Breast epithelium (tissue), 4 donors: ENCODE measurements around the gene HPCAL1. TPM values are rescaled to one million over a fixed set of nuclear protein-coding genes. Genes with fewer than 3 reads are reported as not detected.

Source experiments
- DNase-seq, 2 donors: peaks; one replicate each; pipeline ENCODE4 v3.0.0-alpha.2; 2019; ENCODE audit warnings: low spot score in 2 of 2
- H3K27ac ChIP-seq, 2 donors: fragments of 200-600 bp; sonication (generic) in 1 of 2; one replicate each; pipeline ENCODE4 v1.5.1; 2016 to 2019; ENCODE audit warnings: mild to moderate bottlenecking in 1 of 2
- H3K27me3 ChIP-seq, 2 donors: fragments of 200-600 bp; sonication (generic) in 1 of 2; one replicate each; pipeline versions ENCODE4 v1.5.1 to v1.6.0; 2017 to 2019; ENCODE audit warnings: control low read depth in 1 of 2, mild to moderate bottlenecking in 1 of 2
- H3K36me3 ChIP-seq: fragments of 200-600 bp; one replicate; pipeline ENCODE4 v1.5.1; 2019
- H3K4me1 ChIP-seq, 2 donors: fragments of 200-600 bp; sonication (generic); one replicate each; pipeline ENCODE4 v1.5.1; 2016 to 2019; ENCODE audit warnings: control low read depth in 1 of 2
- H3K4me3 ChIP-seq, 3 donors: fragments of 200-600 bp; sonication (generic); 1 replicate in 2 of 3; 2 replicates in 1 of 3; pipeline ENCODE4 v1.5.1; 2016 to 2019; ENCODE audit warnings: mild to moderate bottlenecking in 3 of 3, moderate library complexity in 2 of 3
- H3K9me3 ChIP-seq, 2 donors: fragments of 200-600 bp; sonication (generic) in 1 of 2; one replicate each; pipeline ENCODE4 v1.5.1; 2016 to 2019; ENCODE audit warnings: control low read depth in 1 of 2
- POLR2A ChIP-seq: fragments of 450-650 bp; IDR thresholded peaks from one replicate; pipeline ENCODE4 v1.6.1; 2016; ENCODE audit warnings: antibody characterized with exemption, mild to moderate bottlenecking, moderate library complexity
- POLR2AphosphoS5 ChIP-seq, 3 donors: sonication (generic); formaldehyde crosslinking; IDR thresholded peaks; one replicate each; pipeline ENCODE4 v1.6.1; 2017; ENCODE audit warnings: antibody characterized with exemption in 3 of 3
- intact Hi-C: fragments of 100-400 bp; cut with DNase I; formaldehyde crosslinking; loops from one replicate; pipeline ENCODE4 v1.15.1; 2023; ENCODE audit warnings: low total_unique reads
- total RNA-seq, 3 donors: library from RNA; depleted of rRNA; stranded (reverse); fragments of >200 nt; gene quantifications; one replicate each; pipeline ENCODE4 v1.1.0, GENCODE V29; 2016
- TF ChIP-seq, protein P1 (sequence below), 3 donors: fragments of 450-650 bp; IDR thresholded peaks; one replicate each; pipeline ENCODE4 v1.5.1; 2016 to 2017; ENCODE audit warnings: antibody characterized with exemption in 3 of 3, mild to moderate bottlenecking in 3 of 3, moderate library complexity in 3 of 3

HPCAL1 gene
- total RNA-seq, 3 donors from 2014 or later: 38.6 to 41.9 (median 41.6) TPM

DNA sequence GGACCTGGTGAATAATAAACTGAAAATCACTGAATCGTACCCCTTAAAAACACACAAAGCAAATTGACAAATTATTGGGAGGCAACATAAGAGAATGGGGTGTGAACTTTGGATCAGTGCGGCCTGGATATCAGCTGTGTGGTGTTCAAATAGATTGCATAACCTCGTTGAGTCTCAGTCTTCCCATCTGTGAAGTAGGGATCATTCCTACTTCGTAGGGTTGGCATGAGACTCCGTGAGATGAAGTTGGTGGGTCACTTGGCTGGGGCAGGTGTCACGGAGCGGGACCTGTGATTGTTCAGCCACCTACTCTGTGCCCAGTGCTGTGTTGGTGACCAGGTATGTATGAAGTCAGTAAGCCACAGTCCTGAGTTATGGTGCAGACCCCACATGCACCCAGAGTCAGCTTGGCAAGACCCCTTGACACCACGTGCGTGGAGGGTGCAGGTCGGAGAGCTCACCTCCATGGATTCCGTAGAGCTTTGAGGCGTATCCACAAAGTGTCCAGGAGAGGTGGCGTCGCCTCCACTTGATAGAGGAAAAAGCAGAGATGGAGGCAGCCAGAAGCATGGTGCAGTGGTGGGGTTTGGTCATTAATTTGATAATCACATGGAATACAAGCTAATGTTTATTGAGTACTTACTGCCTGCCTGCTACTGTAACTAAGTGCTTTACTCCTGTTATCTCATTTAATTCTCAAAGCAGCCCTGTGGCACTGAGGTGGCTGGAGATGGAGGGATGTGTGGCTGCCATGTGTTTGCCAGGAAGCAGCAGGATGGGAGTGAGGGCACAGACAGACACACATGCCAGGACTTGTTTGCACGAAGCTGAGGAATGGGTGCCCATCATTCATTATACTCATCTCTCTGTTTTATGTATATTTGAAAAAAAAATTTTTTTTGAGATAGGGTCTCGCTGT, 35.8 kb downstream of the HPCAL1 start:
- TF ChIP-seq, protein P1, sequence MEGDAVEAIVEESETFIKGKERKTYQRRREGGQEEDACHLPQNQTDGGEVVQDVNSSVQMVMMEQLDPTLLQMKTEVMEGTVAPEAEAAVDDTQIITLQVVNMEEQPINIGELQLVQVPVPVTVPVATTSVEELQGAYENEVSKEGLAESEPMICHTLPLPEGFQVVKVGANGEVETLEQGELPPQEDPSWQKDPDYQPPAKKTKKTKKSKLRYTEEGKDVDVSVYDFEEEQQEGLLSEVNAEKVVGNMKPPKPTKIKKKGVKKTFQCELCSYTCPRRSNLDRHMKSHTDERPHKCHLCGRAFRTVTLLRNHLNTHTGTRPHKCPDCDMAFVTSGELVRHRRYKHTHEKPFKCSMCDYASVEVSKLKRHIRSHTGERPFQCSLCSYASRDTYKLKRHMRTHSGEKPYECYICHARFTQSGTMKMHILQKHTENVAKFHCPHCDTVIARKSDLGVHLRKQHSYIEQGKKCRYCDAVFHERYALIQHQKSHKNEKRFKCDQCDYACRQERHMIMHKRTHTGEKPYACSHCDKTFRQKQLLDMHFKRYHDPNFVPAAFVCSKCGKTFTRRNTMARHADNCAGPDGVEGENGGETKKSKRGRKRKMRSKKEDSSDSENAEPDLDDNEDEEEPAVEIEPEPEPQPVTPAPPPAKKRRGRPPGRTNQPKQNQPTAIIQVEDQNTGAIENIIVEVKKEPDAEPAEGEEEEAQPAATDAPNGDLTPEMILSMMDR (IDR thresholded peaks at IDR 0.05): no peak
- TF ChIP-seq POLR2A: no peak
- TF ChIP-seq POLR2AphosphoS5 (IDR thresholded peaks at IDR 0.05): no peak
- H3K27me3 ChIP-seq: no peaks in the 10 kb centered on the region
- H3K9me3 ChIP-seq: peaks cover 7 to 10% of the 10 kb centered on the region in 2 donors
- no peak overlapping the region for H3K27ac ChIP-seq
- DNase-seq: no peak
- H3K4me3 ChIP-seq: no peak overlapping the region
- no peaks in the 10 kb centered on the region for H3K36me3 ChIP-seq
- H3K4me1 ChIP-seq: no peaks in the 10 kb centered on the region
- intact Hi-C loops: no loop called here

DNA sequence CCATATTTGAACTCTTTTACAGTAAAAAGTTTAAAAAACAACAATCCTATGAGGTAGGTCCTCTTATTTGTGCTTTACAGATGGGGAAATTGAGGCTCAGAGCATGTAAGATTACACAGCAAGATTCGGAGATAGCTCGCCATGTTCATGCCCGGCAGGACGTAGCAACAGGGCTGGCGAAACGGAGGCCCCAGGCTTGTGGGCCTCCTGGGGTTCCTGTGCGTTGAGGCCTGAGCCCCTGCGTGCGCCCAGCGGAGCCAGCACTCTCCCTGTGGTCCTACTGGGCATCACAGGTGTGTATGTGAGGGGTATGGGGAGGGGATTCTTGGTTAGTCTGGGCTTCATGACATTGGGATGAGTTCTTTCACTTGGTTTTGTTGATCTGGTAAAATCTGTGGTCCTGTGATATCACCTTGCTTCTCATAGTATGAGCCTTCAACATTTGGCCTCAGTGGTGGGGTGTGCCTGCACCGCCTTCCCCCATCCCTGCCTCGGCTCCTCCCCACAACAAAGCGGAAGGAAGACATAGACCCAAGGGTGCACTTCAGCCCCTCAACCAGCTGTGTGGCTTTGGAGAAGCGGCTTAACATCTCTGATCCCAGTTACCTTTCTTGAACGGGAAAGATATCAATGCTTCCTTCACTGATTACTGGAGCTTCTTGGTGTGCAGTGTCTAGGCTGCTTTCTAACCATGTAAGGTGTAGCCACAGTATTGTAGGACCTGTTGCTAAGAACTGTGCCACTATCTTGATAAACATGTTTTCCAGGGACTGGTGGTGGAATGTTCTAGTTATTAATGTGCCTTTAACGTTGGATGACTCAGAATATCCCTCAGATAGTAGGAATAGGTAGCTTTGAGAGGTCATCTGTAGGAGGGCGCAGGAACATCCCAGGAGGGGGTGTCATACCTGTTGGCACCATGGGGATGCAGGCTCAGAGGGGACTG, 37.2 kb downstream of the HPCAL1 start:
- Histone ChIP-seq H3K9me3 (peaks cover 5 to 7% of the 10 kb centered on the region in 2 donors), H3K4me3 (no peak overlapping the region), H3K4me1 (no peaks in the 10 kb centered on the region), H3K27ac (no peak overlapping the region), H3K36me3 (no peaks in the 10 kb centered on the region), H3K27me3 (no peaks in the 10 kb centered on the region)
- no peak for DNase-seq
- TF ChIP-seq, protein P1 (IDR thresholded peaks at IDR 0.05): no peak
- TF ChIP-seq POLR2A: no peak
- TF ChIP-seq POLR2AphosphoS5 (IDR thresholded peaks at IDR 0.05): no peak
- intact Hi-C loops: no loop called here

GRCh38 chr2:10340593-10340975, 37.9 kb downstream of the HPCAL1 start:
- H3K4me3 ChIP-seq: no peak overlapping the region
- TF ChIP-seq, protein P1 (IDR thresholded peaks at IDR 0.05): no peak
- TF ChIP-seq POLR2A: no peak
- no peak for TF ChIP-seq POLR2AphosphoS5 (IDR thresholded peaks at IDR 0.05)
- H3K27me3 ChIP-seq: no peaks in the 10 kb centered on the region
- H3K36me3 ChIP-seq: no peaks in the 10 kb centered on the region
- no peak for DNase-seq
- no peaks in the 10 kb centered on the region for H3K4me1 ChIP-seq
- peaks cover 0 to under 1% of the 10 kb centered on the region in 2 donors for H3K9me3 ChIP-seq
- no peak overlapping the region for H3K27ac ChIP-seq
- intact Hi-C loops: no loop called here

GRCh38 chr2:10341193-10341592, 38.5 kb downstream of the HPCAL1 start:
- Histone ChIP-seq H3K4me1 (no peaks in the 10 kb centered on the region), H3K36me3 (no peaks in the 10 kb centered on the region), H3K9me3 (no peaks in the 10 kb centered on the region), H3K4me3 (no peak overlapping the region), H3K27ac (no peak overlapping the region), H3K27me3 (no peaks in the 10 kb centered on the region)
- DNase-seq: no peak
- TF ChIP-seq POLR2AphosphoS5 (IDR thresholded peaks at IDR 0.05): no peak
- TF ChIP-seq, protein P1 (IDR thresholded peaks at IDR 0.05): no peak
- no peak for TF ChIP-seq POLR2A
- intact Hi-C loops: no loop called here
